ENCODE measurements around the gene CFAP97D2.
"Not testable (repeated sequence)": the region's sequence is repeated elsewhere in the genome, so short reads cannot be mapped to it uniquely, and the experiment has no call there.

- TF ChIP-seq POLR2AphosphoS5 (IDR thresholded peaks at IDR 0.05; ENCODE audit: insufficient read depth in 1 of 2, low read depth in 1 of 2); CTCF (IDR thresholded peaks at IDR 0.05); POLR2A (IDR thresholded peaks at IDR 0.05): not testable (repeated sequence)
These were observed 2.6 kb upstream of the CFAP97D2 start for GRCh38 chr13:114176359-114176902.

Data from vagina (tissue), 2 donors.